Fibroblast of lung (primary cell): Measurements from ENCODE around the gene ABHD16A. TPM values are rescaled to one million over a fixed set of nuclear protein-coding genes. Genes with fewer than 3 reads are reported as not detected.

Experiments used
- DNase-seq, 2 donors: peaks; one replicate each; pipeline versions ENCODE4 v3.0.0 to v3.0.0-alpha.2; 2010; ENCODE audit warnings: low read depth in 2 of 2
- H2AFZ ChIP-seq: 2 replicates; pipeline ENCODE4 v1.5.1; 2012; ENCODE audit warnings: low read length, control low read depth, inconsistent platforms
- H3K27ac ChIP-seq: 2 replicates; pipeline ENCODE4 v1.5.1; 2011; ENCODE audit warnings: low read length, control low read depth; ENCODE audit not compliant: insufficient read depth
- H3K27me3 ChIP-seq: 2 replicates; pipeline ENCODE4 v1.5.1; 2011; ENCODE audit warnings: mild to moderate bottlenecking, low read length; ENCODE audit not compliant: control insufficient read depth, insufficient read depth
- H3K36me3 ChIP-seq: 2 replicates; pipeline ENCODE4 v1.5.1; 2011; ENCODE audit warnings: low read length; ENCODE audit not compliant: control insufficient read depth, insufficient read depth
- H3K4me1 ChIP-seq: 2 replicates; pipeline ENCODE4 v1.5.1; 2011; ENCODE audit warnings: low read length; ENCODE audit not compliant: control insufficient read depth, insufficient read depth; ENCODE audit errors: extremely low read depth
- H3K4me2 ChIP-seq: 2 replicates; pipeline ENCODE4 v1.5.1; 2011; ENCODE audit warnings: low read length, control low read depth; ENCODE audit not compliant: insufficient read depth; ENCODE audit errors: extremely low read depth
- H3K4me3 ChIP-seq, 4 experiments: fragments of 200-600 bp in 1 of 4; sonication (generic) in 1 of 4; replicated peaks in 1 of 4; 2 replicates each; pipeline ENCODE4 v1.5.1; 2011 to 2016; ENCODE audit warnings: low read length in 4 of 4, low read depth in 3 of 4, mild to moderate bottlenecking in 3 of 4, control low read depth in 2 of 4, inconsistent platforms in 1 of 4, mixed read lengths in 1 of 4; ENCODE audit not compliant: insufficient read depth in 1 of 4; ENCODE audit errors: control extremely low read depth in 1 of 4
- H3K79me2 ChIP-seq: 2 replicates; pipeline ENCODE4 v1.5.1; 2012; ENCODE audit warnings: mild to moderate bottlenecking, low read length, inconsistent platforms; ENCODE audit not compliant: control insufficient read depth, insufficient read depth
- H3K9ac ChIP-seq: 2 replicates; pipeline ENCODE4 v1.5.1; 2011; ENCODE audit warnings: mild to moderate bottlenecking, low read length, control low read depth; ENCODE audit not compliant: insufficient read depth
- H3K9me3 ChIP-seq: 2 replicates; pipeline ENCODE4 v1.5.1; 2012; ENCODE audit warnings: low read depth, low read length; ENCODE audit not compliant: control insufficient read depth, insufficient read depth
- H4K20me1 ChIP-seq: 2 replicates; pipeline ENCODE4 v1.5.1; 2011; ENCODE audit warnings: low read length; ENCODE audit not compliant: control insufficient read depth, insufficient read depth; ENCODE audit errors: extremely low read depth
- EZH2 ChIP-seq: IDR thresholded peaks from 2 replicates; pipeline ENCODE4 v1.5.1; 2012; ENCODE audit warnings: low read length, control low read depth, mild to moderate bottlenecking; ENCODE audit errors: missing control alignments
- polyA plus RNA-seq, 2 donors: library from polyadenylated mRNA; depleted of rRNA in 1 of 2; stranded (reverse) in 1 of 2; unstranded in 1 of 2; fragments of >200 nt; gene quantifications; 2 replicates each; pipeline ENCODE4 v1.2.1, GENCODE V29; 2011 to 2012; ENCODE audit warnings: missing spikeins in 1 of 2
- total RNA-seq: library from RNA; depleted of rRNA; stranded (reverse); fragments of >200 nt; gene quantifications from 2 replicates; pipeline ENCODE4 v1.2.1, GENCODE V29; 2014
- TF ChIP-seq, protein P1 (sequence below), 2 donors: IDR thresholded peaks in 1 of 2; conservative IDR thresholded peaks in 1 of 2; 1 replicate in 1 of 2; 2 replicates in 1 of 2; pipeline ENCODE4 v1.5.1; 2011 to 2012; ENCODE audit warnings: low read length in 2 of 2, control low read depth in 1 of 2, inconsistent platforms in 1 of 2, low read depth in 1 of 2, mild to moderate bottlenecking in 1 of 2

ABHD16A gene
- total and polyA plus RNA-seq, 2 donors (not counting 1 experiment from before 2014, with no cell fraction given): 25.1 to 72.0 TPM

- Histone ChIP-seq H3K4me2 (peak overlapping the region; percentile 99), H3K79me2 (peaks cover 32% of the 10 kb centered on the region), H3K9me3 (no peaks in the 10 kb centered on the region), H3K36me3 (peaks cover 34% of the 10 kb centered on the region), H2AFZ (no peak overlapping the region), H3K4me1 (peaks cover 19% of the 10 kb centered on the region), H3K27ac (peak overlapping the region; percentile 76), H3K9ac (peak overlapping the region; percentile 61), H3K27me3 (no peaks in the 10 kb centered on the region), H3K4me3 (peak overlapping the region; percentile 68 to 96 (median 82)), H4K20me1 (no peaks in the 10 kb centered on the region)
- TF ChIP-seq, protein P1, sequence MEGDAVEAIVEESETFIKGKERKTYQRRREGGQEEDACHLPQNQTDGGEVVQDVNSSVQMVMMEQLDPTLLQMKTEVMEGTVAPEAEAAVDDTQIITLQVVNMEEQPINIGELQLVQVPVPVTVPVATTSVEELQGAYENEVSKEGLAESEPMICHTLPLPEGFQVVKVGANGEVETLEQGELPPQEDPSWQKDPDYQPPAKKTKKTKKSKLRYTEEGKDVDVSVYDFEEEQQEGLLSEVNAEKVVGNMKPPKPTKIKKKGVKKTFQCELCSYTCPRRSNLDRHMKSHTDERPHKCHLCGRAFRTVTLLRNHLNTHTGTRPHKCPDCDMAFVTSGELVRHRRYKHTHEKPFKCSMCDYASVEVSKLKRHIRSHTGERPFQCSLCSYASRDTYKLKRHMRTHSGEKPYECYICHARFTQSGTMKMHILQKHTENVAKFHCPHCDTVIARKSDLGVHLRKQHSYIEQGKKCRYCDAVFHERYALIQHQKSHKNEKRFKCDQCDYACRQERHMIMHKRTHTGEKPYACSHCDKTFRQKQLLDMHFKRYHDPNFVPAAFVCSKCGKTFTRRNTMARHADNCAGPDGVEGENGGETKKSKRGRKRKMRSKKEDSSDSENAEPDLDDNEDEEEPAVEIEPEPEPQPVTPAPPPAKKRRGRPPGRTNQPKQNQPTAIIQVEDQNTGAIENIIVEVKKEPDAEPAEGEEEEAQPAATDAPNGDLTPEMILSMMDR (conservative IDR thresholded peaks at IDR 0.05 in 1 of 2, IDR thresholded peaks at IDR 0.05 in 1 of 2; ENCODE audit: low read depth in 1 of 2, low read length in 2 of 2): no peak
- no peak for TF ChIP-seq EZH2
- DNase-seq: peak; percentile 89 to 91
Measured at GRCh38 chr6:31729979-31730630, 27.0 kb upstream of the ABHD16A start.

DNA sequence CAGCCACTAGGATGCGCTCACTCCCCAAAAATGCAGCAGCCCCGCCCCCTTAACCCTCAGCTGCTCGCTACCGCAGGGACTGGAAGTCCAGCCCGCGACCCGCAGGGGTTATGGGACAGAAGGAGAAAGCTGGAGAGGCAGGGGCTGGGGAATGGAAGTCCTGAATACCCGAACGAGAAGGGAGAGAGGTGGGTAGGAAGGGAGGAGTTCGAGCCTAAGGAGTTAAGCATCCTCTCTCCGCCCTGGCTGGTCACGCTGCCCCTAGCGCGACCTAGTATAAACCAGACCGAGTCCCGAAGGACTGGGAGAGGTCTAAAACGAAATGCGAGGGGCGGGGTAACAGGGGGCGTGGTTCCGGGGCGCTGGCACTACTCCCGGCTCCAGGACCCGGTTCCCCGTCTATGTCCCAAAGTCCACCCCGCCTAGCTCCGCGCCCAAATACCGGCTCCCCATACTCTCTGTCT lies 26.4 kb upstream of the ABHD16A start:
- peak overlapping the region; percentile 99 for H3K4me2 ChIP-seq
- TF ChIP-seq, protein P1 (conservative IDR thresholded peaks at IDR 0.05 in 1 of 2, IDR thresholded peaks at IDR 0.05 in 1 of 2; ENCODE audit: low read depth in 1 of 2, low read length in 2 of 2): peak in 1 of 2 donors; percentile 29
- TF ChIP-seq EZH2: no peak
- peak overlapping the region; percentile 76 for H3K27ac ChIP-seq
- H2AFZ ChIP-seq: peak overlapping the region; percentile 72
- no peaks in the 10 kb centered on the region for H3K27me3 ChIP-seq
- peak overlapping the region; percentile 68 to 96 (median 82) for H3K4me3 ChIP-seq
- peak overlapping the region; percentile 61 for H3K9ac ChIP-seq
- H3K4me1 ChIP-seq: peaks cover 19% of the 10 kb centered on the region
- peaks cover 34% of the 10 kb centered on the region for H3K36me3 ChIP-seq
- H3K79me2 ChIP-seq: peaks cover 27% of the 10 kb centered on the region
- DNase-seq: peak; percentile 83 to 91
- H3K9me3 ChIP-seq: no peaks in the 10 kb centered on the region
- no peaks in the 10 kb centered on the region for H4K20me1 ChIP-seq

- Histone ChIP-seq H3K4me1 (peaks cover 15% of the 10 kb centered on the region), H3K27ac (peak within 1 kb of the TSS; percentile 76), H3K4me3 (peak within 1 kb of the TSS; percentile 68 to 96 (median 82)), H2AFZ (peak within 1 kb of the TSS; percentile 72), H3K79me2 (peaks cover 21% of the 10 kb centered on the region), H3K4me2 (peak within 1 kb of the TSS; percentile 99), H3K9me3 (no peaks in the 10 kb centered on the region), H4K20me1 (no peaks in the 10 kb centered on the region), H3K9ac (peak within 1 kb of the TSS; percentile 61), H3K36me3 (peaks cover 32% of the 10 kb centered on the region), H3K27me3 (no peaks in the 10 kb centered on the region)
- DNase-seq: no peak
- no peak for TF ChIP-seq EZH2
- TF ChIP-seq, protein P1 (conservative IDR thresholded peaks at IDR 0.05 in 1 of 2, IDR thresholded peaks at IDR 0.05 in 1 of 2; ENCODE audit: low read depth in 1 of 2, low read length in 2 of 2): peak in 1 of 2 donors; percentile 33
Measured at GRCh38 chr6:31728767-31729514, 25.8 kb upstream of the ABHD16A start, which contains the start of gene DDAH2. DDAH2 (minus strand) TSS chr6:31729299; CDS start chr6:31729161, 138 bp downstream.
